ENCODE results near the gene THRB. TPM values are rescaled to one million over a fixed set of nuclear protein-coding genes. Genes with fewer than 3 reads are reported as not detected.

Gene THRB
- total RNA-seq, 3 donors from 2014 or later: 29.8 to 40.2 (median 39.2) TPM

GRCh38 chr3:24255414-24255813 is 239.2 kb downstream of the THRB start:
- Histone ChIP-seq H3K4me1 (no peaks in the 10 kb centered on the region), H3K27ac (no peak overlapping the region)

DNA sequence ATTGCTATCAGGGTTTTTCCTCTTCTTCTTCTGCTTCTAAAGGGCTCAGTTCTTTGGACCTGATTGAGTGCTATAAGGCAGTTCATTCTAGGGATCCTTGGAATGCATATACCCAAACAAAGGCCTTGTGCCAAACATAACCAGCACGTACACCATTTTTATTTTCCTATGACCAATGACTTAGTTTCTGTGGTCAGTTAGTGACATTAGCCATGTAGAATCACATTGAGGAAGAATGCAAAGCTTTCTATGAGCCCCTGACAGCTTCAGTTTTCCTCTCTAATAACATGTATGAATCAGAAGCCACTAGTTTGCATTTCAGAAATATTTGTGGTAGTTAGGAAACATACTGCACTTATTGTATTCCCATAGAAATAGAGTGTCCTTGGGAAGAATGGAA is 240.0 kb downstream of the THRB start:
- no peaks in the 10 kb centered on the region for H3K9me3 ChIP-seq
- H3K27ac ChIP-seq: no peak overlapping the region
- intact Hi-C loops (cut with DNase I; ENCODE audit: low total_unique reads): no loop called here
- no peak overlapping the region for H3K4me3 ChIP-seq
- no peaks in the 10 kb centered on the region for H3K27me3 ChIP-seq
- no peak for DNase-seq (ENCODE audit: low spot score in 2 of 2)
- TF ChIP-seq POLR2AphosphoS5 (IDR thresholded peaks at IDR 0.05) (no peak), POLR2A (IDR thresholded peaks at IDR 0.05) (no peak)
- TF ChIP-seq, protein P1, sequence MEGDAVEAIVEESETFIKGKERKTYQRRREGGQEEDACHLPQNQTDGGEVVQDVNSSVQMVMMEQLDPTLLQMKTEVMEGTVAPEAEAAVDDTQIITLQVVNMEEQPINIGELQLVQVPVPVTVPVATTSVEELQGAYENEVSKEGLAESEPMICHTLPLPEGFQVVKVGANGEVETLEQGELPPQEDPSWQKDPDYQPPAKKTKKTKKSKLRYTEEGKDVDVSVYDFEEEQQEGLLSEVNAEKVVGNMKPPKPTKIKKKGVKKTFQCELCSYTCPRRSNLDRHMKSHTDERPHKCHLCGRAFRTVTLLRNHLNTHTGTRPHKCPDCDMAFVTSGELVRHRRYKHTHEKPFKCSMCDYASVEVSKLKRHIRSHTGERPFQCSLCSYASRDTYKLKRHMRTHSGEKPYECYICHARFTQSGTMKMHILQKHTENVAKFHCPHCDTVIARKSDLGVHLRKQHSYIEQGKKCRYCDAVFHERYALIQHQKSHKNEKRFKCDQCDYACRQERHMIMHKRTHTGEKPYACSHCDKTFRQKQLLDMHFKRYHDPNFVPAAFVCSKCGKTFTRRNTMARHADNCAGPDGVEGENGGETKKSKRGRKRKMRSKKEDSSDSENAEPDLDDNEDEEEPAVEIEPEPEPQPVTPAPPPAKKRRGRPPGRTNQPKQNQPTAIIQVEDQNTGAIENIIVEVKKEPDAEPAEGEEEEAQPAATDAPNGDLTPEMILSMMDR (IDR thresholded peaks at IDR 0.05): no peak
- H3K4me1 ChIP-seq: no peaks in the 10 kb centered on the region
- no peaks in the 10 kb centered on the region for H3K36me3 ChIP-seq

More at GRCh38 chr3:24255414-24255813, 239.2 kb downstream of the THRB start:
- intact Hi-C loops (cut with DNase I; ENCODE audit: low total_unique reads): no loop called here
- H3K27me3 ChIP-seq: no peaks in the 10 kb centered on the region
- no peaks in the 10 kb centered on the region for H3K9me3 ChIP-seq
- H3K36me3 ChIP-seq: no peaks in the 10 kb centered on the region
- TF ChIP-seq POLR2AphosphoS5 (IDR thresholded peaks at IDR 0.05): no peak
- TF ChIP-seq, protein P1 (IDR thresholded peaks at IDR 0.05): no peak
- TF ChIP-seq POLR2A (IDR thresholded peaks at IDR 0.05): no peak
- H3K4me3 ChIP-seq: no peak overlapping the region
- DNase-seq (ENCODE audit: low spot score in 2 of 2): no peak

DNA sequence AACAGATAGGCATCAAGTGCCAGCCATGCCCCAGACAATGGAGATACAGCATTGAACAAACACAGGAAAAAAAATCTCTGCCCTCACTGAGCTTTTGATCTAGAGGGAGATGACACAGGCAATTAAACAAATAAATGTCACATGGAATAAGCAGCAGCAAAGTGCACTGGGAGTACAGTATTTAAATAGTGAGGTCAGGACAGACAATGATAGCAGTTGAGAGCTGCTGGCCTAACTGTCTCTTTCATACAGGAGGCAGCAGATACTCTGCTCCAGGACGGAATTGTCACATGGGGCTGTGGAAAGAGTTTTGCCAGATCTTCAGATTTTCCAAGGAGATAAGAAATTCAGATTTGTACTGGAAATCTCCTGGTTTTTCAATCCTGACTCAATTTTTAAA is 241.3 kb downstream of the THRB start:
- no peak for DNase-seq (ENCODE audit: low spot score in 2 of 2)
- no peak for TF ChIP-seq POLR2A (IDR thresholded peaks at IDR 0.05)
- TF ChIP-seq, protein P1 (IDR thresholded peaks at IDR 0.05): no peak
- TF ChIP-seq POLR2AphosphoS5 (IDR thresholded peaks at IDR 0.05): no peak
- intact Hi-C loops (cut with DNase I; ENCODE audit: low total_unique reads): no loop called here
- no peaks in the 10 kb centered on the region for H3K27me3 ChIP-seq
- no peak overlapping the region for H3K27ac ChIP-seq
- no peaks in the 10 kb centered on the region for H3K36me3 ChIP-seq
- H3K9me3 ChIP-seq: no peaks in the 10 kb centered on the region
- no peaks in the 10 kb centered on the region for H3K4me1 ChIP-seq
- H3K4me3 ChIP-seq: no peak overlapping the region

DNA sequence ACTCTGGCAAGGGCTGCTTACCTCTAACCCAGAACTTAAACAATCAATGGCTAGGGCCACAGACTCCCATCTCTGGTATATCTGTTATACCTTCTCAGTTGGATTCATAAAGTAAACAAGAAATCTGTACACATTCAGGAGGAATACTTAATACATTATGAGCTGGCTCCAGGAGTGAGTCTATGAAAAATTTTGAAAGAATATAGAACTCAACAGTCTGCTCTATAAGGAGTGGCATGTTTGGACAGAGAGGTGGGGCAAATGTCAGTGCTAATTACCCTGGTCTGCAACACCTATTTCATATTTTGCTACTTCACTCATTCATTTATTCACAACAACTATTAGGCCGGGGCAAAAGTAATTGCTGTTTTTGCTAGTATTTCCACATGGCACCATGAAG is 245.1 kb downstream of the THRB start:
- H3K27me3 ChIP-seq: no peaks in the 10 kb centered on the region
- H3K27ac ChIP-seq: no peak overlapping the region
- H3K9me3 ChIP-seq: no peaks in the 10 kb centered on the region
- DNase-seq (ENCODE audit: low spot score in 2 of 2): no peak
- intact Hi-C loops (cut with DNase I; ENCODE audit: low total_unique reads): no loop called here
- H3K4me3 ChIP-seq: no peak overlapping the region
- H3K4me1 ChIP-seq: no peaks in the 10 kb centered on the region
- TF ChIP-seq, protein P1 (IDR thresholded peaks at IDR 0.05): no peak
- no peak for TF ChIP-seq POLR2A (IDR thresholded peaks at IDR 0.05)
- TF ChIP-seq POLR2AphosphoS5 (IDR thresholded peaks at IDR 0.05): no peak
- H3K36me3 ChIP-seq: no peaks in the 10 kb centered on the region

- TF ChIP-seq, protein P1 (IDR thresholded peaks at IDR 0.05): no peak
- no peak for TF ChIP-seq POLR2A (IDR thresholded peaks at IDR 0.05)
- Histone ChIP-seq H3K27ac (no peak overlapping the region), H3K4me3 (no peak overlapping the region), H3K27me3 (no peaks in the 10 kb centered on the region), H3K36me3 (no peaks in the 10 kb centered on the region), H3K9me3 (no peaks in the 10 kb centered on the region), H3K4me1 (peaks cover 0 to 6% of the 10 kb centered on the region in 2 donors)
- no peak for DNase-seq (ENCODE audit: low spot score in 2 of 2)
- intact Hi-C loops (cut with DNase I; ENCODE audit: low total_unique reads): loop anchor here (2.0 kb wide), 1 partner anchor 42 kb away; no protein-coding TSS in a partner anchor
These were observed 249.6 kb downstream of the THRB start for GRCh38 chr3:24245056-24245455.
